HG03196 (cell line): ENCODE results near the gene PLD1.
"Not testable (repeated sequence)": the region's sequence is repeated elsewhere in the genome, so short reads cannot be mapped to it uniquely, and the experiment has no call there.

Source experiments
- ATAC-seq: cut with Tn5 transposase; IDR thresholded peaks from one replicate; pipeline ENCODE4 v1.9.1; 2021; ENCODE audit not compliant: unreplicated experiment

The PLD1 gene

GRCh38 chr3:171703144-171703543, 107.1 kb downstream of the PLD1 start:
- no peak for ATAC-seq

DNA sequence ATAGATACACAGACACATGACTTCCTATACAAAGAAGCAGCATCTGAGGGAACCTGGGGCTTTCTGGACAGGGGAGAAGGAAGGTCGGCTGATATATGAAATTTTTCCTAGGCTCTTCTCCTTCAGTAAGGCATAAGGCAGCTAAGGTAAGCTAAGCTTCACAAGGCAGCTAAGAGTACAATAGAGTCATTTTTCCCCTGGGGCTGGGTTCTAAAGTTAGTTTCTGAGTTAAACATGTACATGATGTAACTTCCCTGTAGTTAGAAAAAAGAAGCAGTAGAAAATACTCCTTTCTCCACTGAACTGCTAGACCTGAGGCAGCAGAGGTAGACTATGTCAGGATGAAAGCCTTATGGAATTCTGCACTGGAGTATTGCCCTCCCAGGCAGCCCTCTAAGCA, 109.6 kb downstream of the PLD1 start:
- ATAC-seq: no peak

DNA sequence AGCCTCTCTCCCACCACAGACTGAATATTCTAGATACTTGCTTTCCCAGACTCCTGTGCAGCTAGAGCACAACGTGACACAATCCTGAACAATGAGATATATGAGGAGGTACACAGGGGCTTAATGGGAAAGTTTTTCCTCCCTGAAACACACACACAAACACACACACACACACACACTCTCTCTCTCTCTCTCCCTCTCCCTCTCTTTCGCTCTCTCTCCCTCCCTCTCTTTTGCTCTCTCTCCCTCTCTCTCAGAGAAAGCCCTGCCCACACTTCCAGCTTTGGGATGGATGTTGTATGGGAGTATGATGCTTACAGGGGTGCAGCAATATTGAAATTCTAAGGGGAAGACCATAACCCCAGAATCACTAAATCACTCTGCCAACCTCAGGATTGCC, 110.1 kb downstream of the PLD1 start:
- ATAC-seq: no peak

DNA sequence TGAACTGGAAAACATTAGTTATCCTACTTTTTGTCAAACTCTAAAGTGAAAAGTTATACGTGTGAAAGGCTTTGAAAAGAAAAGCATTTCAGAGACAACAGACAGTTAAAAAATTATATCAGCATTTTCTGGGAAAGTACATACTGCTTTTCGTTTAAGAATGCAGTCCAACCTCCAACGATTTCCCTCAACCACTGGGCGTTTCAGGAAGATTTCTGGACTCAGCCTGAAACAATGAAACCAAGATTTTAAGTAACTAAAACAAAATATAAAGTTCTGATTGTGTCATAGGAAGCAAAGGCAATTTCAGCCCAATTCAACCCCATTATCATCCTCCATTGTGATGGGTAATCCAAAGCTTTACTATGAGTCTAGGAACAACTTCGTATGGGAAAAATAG, 110.7 kb downstream of the PLD1 start:
- ATAC-seq: no peak

DNA sequence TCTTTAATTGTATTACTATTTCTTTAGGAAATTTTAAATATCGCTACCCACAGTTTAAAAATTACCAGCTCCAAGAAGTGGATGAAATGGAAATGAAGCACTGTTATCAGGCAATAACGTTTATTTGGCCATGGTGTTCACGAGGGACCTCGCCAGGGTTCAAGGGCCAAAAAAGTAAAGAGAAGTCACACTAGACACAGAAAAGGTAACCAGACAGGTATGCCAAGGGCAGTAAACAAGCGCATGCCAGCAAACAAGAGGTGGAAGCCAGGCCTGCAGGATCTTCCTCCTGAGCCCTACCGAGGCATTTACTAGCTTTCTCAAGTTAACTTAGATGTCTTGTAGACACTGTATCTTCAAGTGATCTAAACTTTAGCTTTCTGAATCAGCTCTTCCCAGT, 113.5 kb downstream of the PLD1 start:
- ATAC-seq: no peak

- no peak for ATAC-seq
Measured at GRCh38 chr3:171695426-171695825, 114.9 kb downstream of the PLD1 start.

- ATAC-seq: no peak
Measured at GRCh38 chr3:171694888-171695287, 115.4 kb downstream of the PLD1 start.

- not testable (repeated sequence) for ATAC-seq
Measured at GRCh38 chr3:171692551-171692950, 117.7 kb downstream of the PLD1 start.

DNA sequence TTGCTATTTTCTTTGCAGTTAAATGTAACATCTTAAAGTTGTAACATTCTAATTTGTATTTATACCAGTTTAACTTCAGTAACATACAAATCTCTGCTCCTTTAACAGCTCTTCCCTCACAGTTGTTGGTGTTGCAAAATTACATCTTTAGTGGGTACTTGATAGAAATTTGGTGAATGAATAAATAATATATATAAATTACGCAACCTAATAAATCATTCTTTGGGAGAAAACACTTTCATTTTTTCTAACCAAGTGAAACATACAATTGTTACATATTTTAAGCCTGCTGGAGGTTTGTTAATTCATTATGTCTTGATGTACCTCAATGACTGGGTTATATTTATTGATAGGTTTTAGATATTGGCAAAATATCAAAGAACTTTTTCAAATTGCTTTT, 118.8 kb downstream of the PLD1 start:
- no peak for ATAC-seq

GRCh38 chr3:171690281-171690680, 120.0 kb downstream of the PLD1 start:
- no peak for ATAC-seq

- no peak for ATAC-seq
Measured at GRCh38 chr3:171688593-171688992, 121.7 kb downstream of the PLD1 start.

DNA sequence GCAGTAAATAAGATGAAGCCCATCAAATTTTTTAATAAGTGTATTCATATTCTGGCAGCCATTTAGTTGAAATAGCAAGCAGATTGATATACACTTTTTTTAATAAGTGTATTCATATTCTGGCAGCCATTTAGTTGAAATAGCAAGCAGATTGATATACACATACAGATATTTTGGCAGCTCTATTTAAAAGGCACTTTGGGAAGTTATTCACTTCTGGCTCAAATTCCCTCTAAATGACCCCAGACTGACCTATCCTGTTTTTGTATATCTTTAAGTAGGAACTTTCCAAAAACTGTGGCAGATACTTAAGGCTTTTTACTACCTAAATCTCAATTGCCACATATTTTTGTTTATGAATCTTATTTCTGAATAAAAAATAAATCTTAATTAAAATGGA, 122.3 kb downstream of the PLD1 start:
- no peak for ATAC-seq

DNA sequence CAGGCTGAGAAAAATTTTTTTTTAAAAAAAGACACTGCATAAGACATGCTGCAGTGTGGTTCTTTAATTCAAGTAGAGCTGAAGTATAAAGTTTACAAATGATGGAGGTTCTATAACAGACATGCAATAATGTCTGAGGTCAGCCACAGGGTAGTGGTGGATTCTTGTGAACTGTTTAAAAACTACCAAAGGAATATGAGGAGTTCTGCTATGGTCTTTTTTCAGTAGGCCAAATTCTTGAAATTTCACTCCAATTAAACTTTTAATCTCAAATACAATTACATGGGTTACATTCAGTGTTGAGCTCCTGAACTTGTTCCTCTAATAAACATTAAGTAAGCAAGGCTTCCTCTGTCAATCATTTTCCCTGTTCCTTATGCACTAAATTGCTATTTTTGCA, 122.7 kb downstream of the PLD1 start:
- no peak for ATAC-seq

- no peak for ATAC-seq
Measured at GRCh38 chr3:171687064-171687463, 123.2 kb downstream of the PLD1 start.

DNA sequence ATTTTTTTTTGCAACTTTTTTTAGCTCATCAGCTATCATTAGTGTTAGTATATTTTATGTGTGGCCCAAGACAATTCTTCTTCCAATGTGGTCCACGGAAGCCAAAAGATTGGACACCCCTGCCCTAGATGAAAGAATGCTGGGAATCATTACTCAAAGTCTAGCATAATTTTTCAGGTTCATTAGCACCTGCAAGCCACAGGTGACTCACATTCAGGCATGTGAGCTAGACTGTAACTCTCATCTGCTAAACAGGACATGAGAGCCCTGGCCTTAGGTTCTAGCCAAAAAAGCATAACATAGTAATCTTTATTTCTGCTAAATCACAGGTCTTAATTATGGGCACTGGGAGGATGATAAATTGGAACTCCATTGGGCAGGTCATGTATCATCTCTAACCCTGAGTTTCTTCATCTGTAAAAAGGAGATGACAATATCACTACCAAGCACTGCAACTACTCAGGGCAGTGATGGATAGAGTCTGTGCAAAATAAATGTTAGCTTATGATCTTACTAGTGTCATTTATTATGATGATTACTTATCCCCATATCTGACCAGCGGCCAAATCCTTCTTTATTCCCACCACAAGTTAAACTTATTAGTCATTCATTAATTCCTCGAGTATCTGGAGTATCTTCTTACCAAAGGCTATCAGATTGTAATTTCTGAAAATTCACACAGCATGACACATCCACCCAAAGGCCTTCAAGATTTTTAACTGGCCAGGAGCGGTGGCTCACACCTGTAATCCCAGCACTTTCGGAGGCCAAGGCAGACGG, 125.0 kb downstream of the PLD1 start:
- no peak for ATAC-seq

- no peak for ATAC-seq
Measured at GRCh38 chr3:171684221-171684620, 126.1 kb downstream of the PLD1 start.

DNA sequence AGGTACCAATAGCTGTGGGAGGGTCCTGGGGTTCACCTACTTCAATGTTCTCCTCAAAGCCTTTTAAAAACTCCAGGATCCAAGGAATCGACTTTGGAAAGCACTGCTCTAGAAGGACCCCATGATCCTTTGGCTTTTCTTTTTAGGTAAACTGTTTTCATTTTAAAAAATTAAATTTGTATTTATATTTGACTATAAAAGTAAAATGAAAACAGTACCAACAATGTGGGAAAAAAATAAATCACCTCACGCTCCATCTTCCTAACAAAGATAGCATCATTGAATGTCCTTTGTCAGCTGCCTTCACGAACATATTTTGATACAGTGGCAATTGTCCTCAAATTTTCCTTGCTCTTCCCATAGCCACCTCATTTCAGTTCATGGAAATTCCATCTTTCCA, 127.5 kb downstream of the PLD1 start:
- ATAC-seq: no peak

DNA sequence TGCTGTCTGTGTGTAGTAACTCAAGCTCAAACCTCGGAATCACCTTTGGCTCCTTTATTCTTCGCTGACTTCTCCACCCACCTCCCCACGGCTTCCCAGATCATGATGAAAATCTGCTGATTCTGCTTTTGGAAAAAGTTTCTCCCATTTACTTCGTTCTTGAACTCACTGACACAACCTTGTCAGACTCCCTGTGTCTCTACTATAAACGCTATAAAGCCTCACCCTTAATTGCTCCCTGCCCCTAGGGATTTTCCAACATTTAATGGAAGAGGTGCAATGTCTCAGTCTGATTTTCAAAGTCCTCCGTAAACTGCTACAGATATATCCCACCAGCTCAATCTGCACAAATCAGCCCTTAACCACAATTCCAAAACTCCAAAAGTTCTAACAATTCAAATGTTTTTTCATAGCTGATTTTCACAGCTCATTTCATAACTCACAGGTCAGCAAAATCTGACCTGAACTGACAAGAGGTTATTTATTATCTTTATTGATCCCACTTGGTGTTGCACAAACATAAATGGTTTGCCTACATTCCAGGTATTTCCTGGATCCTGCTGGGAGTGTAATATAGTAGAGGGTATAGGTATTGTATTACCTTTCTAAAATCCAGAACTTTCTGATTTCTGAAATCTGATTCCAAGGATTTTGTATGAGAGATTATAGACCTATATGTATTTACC, 129.4 kb downstream of the PLD1 start:
- ATAC-seq: no peak

DNA sequence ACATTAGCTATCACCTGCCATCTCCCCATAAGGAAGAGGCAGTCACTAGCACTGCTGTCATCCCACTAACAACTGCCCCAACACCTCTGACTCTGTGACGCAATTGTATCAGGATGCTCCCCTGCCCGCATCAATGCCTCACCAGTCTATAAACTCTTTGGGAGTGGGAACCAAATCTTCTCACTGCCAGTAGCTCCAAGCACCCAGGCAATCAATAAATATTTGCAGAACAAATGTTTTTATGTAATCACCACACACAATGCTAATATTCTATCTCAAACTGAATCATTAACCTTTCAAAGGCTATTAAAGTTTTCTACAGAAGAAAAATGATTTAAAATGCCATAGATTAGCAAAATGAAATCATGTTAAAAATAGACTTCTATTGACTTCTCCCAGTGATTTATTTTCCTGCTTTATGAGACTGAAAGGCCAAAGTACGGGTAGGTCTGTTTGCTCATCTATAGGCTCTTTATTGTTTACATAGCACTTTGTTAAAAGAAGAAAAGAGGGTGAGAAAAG, 131.3 kb downstream of the PLD1 start:
- ATAC-seq: no peak

DNA sequence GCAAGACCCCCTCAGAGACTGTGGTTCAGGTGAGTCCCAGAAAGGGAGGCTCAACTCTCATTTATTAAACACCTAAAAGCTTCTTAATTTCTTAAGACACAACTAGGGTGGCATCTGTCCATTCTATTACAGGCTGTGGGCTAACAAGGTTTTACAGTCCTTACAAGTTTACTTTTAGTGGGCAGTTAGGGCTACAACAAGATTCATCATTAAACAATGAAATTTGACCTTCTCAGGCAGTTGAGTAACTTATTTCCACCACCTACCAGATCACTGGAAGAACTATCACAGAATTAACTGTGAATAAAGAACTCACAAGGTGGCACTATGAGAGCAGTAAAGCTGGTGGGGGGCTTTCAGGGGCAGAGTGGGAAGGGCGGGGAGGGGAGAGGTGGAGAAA, 132.6 kb downstream of the PLD1 start:
- no peak for ATAC-seq

- no peak for ATAC-seq
Measured at GRCh38 chr3:171676601-171677175, 133.6 kb downstream of the PLD1 start.

DNA sequence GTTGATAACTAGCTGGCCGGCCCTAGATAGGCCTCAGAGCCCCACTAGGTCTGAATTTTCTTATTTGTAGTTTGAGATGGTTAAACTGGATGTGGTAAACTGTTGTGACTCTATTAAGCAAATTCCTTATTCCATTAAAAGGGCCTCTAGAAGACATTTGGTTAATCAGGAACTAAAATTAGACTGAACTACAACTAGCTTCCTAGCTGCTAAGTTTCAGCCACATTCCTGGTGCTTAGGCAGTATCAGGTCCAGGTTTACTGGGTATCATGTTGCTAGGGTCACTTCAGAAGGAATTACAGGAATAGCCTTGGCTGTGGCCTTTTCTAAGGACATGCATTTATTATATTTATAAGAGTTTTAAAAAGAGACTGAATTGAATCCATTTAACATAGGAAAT, 136.3 kb downstream of the PLD1 start:
- ATAC-seq: no peak
